ENCODE results near the gene FAM177A1.
"Not testable (repeated sequence)": the region's sequence is repeated elsewhere in the genome, so short reads cannot be mapped to it uniquely, and the experiment has no call there.

FAM177A1 gene

GRCh38 chr14:35046048-35046750 lies at the start of gene FAM177A1:
Gene FAM177A1, plus strand, starts transcription at chr14:35046272. Its CDS starts 192 bp downstream, at chr14:35046464.
- DNase-seq = peak; percentile 99

GRCh38 chr14:34997762-34998161 lies 48.3 kb upstream of the FAM177A1 start:
- no peak for DNase-seq

GRCh38 chr14:34999500-34999899 lies 46.6 kb upstream of the FAM177A1 start:
- DNase-seq = no peak

- DNase-seq = no peak
These were observed 44.5 kb upstream of the FAM177A1 start for GRCh38 chr14:35001621-35002020.

DNA sequence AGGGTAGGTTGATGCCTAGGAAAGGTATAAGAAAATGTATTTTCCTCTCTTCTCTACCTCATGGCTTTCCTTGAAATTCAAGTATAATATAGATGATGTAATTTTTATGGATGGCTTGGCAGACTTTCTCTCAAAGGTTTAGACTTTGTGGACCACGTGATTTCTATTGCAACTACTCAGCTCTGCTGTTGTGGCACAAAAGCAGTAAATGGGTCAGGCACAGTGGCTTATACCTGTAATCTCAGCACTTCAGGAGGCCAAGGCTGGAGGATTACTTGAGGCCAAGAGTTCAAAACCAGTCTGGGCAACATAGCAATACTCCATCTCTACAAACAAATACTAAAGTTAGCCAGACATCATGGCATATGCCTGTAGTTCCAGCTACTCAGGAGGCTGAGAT lies 41.2 kb upstream of the FAM177A1 start:
- DNase-seq = no peak

- DNase-seq = no peak
These were observed 29.5 kb upstream of the FAM177A1 start for GRCh38 chr14:35016568-35016967.

DNA sequence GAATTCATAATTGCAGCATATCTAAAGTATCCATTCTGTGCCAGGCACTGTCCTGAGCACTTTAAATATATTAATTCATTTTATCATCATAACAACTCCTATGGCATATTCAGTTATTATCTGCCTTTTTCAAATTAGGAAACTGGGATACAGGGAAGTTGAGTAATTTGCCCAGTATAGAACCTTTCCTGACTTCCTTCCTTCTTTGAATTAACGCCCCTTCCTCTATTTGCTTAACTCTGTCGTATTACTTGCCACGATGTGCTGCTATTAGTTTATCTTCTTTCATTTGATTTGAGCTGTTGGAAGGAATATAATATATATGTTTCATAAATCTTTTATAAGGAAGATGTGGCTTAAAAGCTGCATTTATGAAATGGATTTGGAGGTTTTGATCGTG lies 25.4 kb upstream of the FAM177A1 start:
- no peak for DNase-seq

GRCh38 chr14:35028435-35028834 lies 17.6 kb upstream of the FAM177A1 start:
- DNase-seq = no peak

DNA sequence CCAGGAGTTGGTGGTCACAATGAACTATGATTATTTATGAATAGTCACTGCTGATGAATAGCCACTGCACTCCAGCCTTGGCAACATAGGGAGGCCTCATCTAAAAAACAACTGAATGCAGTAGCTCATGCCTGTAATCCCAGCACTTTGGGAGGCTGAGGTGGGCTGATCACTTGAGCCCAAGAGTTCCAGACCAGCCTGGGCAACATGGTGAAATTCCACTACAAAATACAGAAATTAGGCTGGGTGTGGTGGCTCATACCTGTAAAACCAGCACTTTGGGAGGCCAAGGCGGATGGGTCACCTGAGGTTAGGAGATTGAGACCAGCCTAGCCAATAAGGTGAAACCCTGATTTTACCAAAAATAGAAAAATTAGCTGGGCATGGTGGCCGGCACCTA lies 13.5 kb upstream of the FAM177A1 start:
- DNase-seq = no peak

- DNase-seq = no peak
These were observed 11.6 kb upstream of the FAM177A1 start for GRCh38 chr14:35034440-35034833.

- not testable (repeated sequence) for DNase-seq
These were observed 11.0 kb upstream of the FAM177A1 start for GRCh38 chr14:35034944-35035554.

DNA sequence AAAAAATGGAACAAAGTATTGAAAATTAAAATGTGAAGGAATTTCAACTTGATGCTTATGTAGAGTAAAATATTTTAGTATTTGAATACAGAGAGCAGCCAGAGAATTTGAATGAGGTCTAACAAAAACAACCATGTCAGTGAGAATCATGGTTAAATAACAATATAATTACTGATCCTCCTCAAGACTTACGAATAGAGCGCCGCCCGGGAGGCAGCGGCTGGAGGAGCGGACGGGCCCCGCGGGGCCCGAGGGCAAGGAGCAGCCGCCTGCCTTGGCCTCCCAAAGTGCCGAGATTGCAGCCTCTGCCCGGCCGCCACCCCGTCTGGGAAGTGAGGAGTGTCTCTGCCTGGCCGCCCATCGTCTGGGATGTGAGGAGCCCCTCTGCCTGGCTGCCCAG lies 7.8 kb upstream of the FAM177A1 start:
- DNase-seq = not testable (repeated sequence)

DNA sequence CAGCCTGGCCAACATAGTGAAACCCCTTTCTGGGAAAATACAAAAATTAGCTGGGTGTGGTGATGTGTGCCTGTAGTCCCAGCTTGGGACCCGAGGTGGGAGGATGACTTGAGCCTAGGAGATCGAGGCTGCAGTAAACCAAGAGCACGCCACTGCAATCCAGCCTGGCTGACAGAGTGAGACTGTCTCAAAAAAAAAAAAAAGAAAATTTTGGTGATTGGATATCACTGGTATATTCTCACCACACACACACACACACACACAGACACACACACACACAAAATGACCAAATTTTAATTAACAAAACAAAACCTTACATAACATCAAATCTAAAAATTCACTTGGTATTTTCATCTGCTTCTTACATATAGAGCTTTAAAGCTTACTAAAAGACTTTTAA lies 3.4 kb upstream of the FAM177A1 start:
- no peak for DNase-seq

- no peak for DNase-seq
These were observed 3.0 kb upstream of the FAM177A1 start for GRCh38 chr14:35043046-35043445.

- no peak for DNase-seq
These were observed 904 bp upstream of the FAM177A1 start for GRCh38 chr14:35044939-35045797.

GRCh38 chr14:35045798-35046047 lies 349 bp upstream of the FAM177A1 start:
- no peak for DNase-seq

DNA sequence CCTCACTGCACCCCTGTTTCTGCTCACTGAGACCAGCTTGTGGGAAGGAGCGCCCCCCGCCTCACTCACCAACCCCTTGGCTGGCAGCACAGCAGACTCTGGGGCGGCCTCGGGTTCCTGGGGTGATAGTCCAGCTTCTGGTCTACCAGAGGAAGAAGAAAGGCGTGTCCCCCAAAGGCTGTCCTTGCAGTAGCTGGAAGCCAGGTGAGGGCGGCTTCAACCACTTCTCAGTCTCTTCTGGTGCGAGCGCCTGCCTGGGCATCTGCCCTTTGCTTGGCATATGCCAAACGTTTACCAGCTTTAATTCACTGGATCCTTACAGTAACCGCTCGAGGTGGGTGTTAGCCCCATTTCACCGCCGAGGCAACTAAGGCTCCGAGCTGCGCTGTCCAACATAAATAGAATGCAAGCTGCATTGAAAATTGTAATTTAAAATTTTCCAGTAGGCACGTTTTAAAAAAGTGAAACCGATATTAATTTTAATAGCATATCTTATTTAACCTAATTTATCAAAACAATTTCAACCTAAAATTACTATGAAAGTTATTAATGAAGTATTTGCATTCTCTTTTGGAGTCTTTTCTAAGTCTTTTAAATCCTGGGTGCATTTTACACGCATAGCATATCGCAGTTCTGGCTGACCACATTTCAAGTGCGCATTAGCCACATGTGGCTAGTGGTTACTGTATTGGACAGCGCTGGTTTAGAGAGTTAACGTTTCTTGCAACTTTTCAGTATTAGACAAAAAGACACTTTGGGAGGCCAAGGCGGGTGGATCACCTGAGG lies 872 bp downstream of the FAM177A1 start:
- peak; percentile 68 for DNase-seq

- no peak for DNase-seq
These were observed 2.0 kb downstream of the FAM177A1 start for GRCh38 chr14:35047976-35048513.

DNA sequence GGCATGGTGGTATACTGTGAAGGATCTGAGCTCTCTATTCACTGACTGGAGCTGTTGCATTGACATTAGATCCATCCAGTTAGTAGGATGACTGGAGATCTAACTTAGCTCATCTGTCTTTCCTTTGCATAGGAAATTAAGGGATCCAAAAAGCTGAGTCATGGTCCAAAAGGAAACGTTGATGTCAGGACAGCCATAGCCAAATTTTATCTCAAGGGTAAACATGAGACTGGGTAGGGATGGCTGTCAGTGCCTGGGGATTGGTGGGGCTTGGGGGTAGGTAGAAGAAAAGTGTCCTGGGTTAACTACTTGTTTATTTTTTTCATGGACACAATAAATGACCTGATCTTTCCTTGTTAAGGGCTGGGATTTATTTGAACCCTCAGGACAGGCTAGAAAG lies 4.6 kb downstream of the FAM177A1 start:
- DNase-seq = no peak

DNA sequence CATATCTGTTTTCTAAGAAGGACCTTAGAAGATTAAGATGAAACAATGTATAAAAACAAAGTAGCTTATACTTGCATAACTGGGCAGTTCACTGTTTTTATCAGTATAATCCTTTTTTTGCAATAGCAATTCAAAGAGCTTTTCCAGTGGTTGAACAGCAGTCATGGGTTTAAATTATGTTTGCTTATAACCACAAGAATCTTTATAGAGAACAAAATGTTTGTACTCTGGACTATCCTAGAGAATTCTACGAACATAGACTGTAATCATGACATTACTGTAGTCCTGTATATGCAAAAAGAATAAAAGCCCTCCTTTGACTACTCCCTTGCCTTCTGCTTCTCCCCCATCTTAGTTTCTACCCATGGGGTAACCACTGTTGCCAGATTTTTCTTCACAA lies 5.7 kb downstream of the FAM177A1 start:
- no peak for DNase-seq

GRCh38 chr14:35052637-35053036 lies 6.6 kb downstream of the FAM177A1 start:
- DNase-seq = no peak

GRCh38 chr14:35061113-35061791 lies 15.2 kb downstream of the FAM177A1 start:
- DNase-seq = not testable (repeated sequence)

Data from NK-92 treated with Interleukin-12 subunit alpha and Interleukin-12 subunit beta, amount 100 ng/mL, for 24 hours (cell line).